ENCODE results near the gene OTUD5.

OTUD5 gene

DNA sequence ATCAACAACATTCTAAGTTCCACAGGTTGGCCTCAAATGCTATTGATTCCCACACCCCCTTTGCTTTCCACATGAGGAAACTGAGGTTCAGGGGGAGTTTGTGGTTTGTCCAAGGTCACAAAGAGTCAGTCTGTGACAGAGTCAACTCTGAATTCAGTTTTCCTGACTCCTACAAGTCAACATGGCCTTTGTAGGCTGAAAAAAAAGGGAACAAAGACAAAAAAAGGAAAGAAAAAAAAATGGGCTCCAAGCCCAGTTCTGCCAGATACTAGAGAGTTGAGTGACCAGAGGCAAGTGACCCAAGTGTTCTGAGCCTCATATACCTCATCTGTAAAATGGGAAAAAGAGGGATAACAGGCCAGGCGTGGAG is 22.1 kb downstream of the OTUD5 start:
- DNase-seq, result no peak

DNA sequence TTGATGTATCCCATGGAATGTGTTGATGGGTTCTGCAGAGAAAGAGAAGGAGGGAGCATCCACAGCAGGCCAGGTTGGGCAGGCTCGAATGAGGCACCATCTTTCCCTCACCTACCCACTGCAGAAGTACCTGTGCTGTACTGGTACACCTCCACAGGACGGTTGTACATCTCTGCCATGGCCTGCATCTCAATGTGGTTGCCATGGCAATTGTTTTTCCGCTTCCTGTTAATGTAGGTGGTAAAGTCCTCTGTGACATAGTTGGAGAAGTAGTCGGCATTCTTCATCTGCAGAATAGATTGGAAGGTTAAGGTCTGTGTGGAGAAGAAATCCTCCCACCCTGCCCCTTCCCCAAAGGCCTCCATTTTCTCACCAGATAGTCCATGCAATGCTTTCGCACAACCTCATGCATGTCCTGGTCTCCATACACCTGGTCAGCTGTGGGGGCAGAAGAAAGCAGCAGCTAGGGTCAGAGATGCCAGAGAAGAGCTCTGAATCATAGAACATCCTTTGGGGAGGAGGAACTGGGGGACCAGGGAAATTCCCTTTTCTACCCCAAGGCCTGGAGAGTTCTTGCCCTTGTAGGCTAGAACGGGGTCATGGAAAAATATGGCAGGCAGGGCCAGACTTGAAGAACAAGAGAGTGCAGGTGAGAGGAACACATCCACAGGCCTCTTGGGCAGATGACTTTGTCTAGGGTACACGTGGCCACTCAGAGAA is 22.7 kb downstream of the OTUD5 start:
- DNase-seq, result no peak

DNA sequence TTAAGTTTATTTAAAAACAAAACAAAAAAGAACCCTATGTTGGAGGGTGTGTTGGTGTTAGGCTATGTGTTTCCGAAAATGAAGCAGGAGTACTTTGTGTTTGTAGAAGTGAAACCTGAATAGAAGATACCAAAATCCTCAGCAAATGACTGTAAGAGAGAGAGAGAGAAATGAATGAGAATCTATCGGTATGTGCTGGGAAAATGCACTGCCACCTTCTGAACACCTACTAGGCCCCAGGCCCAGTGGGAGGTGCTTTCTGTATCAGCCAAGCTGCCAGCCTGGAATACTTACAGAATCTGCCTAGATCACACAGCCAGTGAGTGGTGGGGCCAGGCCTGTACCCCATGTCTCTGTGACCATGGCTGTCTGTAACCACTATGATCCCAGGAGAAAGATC is 23.6 kb downstream of the OTUD5 start:
- no peak for DNase-seq

DNA sequence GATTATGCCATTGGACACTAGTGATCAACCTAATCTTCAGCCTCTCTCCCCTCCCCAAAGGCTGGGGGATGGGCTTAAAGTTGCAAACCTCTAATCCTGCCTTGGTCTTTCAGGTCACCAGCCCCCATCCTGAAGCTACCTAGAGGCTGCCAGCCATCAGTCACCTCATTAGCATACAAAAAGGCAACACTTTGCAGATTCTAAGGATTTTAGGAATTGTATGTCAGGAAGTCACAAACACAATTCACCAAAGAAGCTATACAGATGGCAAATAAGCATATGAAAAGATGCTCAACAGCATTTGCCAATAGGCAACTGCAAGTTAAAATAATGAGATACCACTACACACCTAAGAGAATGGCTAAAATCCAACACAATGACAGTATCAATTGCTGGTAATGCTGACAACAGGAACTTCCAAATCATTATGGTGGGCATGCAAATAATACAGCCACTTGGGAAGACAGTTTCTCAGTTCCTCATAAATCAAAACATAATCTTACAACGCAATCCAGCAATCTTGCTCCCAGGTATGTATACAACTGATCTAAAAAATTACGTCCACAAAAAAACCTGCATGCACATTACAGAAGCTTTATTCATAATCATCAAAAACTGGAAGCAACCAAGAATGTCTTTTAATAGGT is 29.5 kb downstream of the OTUD5 start:
- no peak for DNase-seq

DNA sequence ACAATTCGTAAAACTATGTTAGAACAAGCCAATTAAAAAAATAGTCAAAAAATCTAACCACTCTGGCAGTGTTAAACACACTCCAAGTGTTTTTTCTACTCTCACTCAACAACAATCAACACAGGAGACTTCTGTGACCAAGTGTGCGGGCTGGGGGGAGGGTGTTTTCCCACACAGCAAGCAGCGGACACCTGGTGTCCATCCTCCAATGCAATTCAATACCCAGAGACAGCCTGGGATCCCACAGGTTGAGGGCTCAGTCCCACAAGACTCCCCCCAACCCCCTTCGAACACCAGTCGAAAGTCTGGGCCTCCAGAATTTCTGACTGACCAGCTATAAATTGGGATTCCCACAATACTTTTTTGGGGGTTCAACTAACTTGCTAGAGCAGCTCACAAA is 30.3 kb downstream of the OTUD5 start:
- no peak for DNase-seq

DNA sequence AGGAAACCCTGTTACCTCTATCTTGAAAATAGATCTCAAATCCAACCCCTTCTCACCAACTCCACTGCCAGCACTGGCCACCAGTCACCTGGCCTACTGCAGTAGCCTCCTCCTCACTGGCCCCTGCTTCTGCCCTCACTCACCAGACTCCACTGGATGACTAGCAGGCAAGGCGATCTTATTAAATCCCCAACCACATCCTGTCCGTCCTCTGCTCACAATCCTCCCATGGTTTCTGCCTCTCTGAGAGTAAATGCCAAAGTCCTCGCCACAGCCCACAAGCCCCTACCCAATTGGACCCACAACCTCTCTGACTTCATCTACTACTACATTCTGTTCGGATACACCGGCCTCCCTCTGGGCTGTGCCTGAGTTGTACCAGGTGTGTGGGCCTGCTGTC is 33.1 kb downstream of the OTUD5 start:
- no peak for DNase-seq

DNA sequence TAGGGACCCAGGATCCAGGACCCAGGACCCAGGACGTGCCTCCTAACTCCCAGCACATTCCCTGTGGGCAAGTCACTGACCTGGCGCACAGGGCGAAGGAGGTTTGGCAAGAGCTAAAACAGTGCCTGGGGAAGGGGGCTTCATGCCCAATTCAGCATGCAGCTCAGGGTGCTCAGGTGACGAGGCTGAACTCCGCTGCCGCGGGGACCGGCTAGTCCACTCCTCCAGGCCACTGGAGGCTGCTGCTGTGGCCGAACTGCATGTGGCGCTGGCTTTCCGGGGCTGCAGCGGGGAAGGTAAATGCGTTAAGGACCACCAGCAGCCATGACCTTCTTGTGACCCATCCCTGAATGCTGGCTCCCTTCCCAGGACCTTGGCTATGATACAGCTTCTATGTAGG is 33.6 kb downstream of the OTUD5 start:
- DNase-seq, result no peak

DNA sequence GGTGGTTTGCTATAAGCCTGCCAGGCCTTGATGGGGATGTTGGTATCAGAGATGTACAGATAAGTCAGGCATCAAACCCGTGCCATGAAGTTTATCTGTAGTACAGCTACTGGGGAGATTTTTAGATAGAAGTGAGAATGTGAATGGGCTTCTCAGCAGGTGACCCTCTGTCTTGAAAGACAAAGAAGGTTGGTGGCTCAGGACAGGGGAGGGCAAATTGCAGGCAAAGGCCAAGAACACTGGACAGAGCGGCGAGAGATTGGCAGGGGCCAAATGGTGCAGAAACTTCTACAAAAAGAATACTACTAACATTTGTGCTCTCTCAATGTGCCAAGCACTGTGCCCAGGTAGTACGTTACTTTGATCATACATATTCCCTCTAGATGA is 36.7 kb downstream of the OTUD5 start:
- no peak for DNase-seq

DNA sequence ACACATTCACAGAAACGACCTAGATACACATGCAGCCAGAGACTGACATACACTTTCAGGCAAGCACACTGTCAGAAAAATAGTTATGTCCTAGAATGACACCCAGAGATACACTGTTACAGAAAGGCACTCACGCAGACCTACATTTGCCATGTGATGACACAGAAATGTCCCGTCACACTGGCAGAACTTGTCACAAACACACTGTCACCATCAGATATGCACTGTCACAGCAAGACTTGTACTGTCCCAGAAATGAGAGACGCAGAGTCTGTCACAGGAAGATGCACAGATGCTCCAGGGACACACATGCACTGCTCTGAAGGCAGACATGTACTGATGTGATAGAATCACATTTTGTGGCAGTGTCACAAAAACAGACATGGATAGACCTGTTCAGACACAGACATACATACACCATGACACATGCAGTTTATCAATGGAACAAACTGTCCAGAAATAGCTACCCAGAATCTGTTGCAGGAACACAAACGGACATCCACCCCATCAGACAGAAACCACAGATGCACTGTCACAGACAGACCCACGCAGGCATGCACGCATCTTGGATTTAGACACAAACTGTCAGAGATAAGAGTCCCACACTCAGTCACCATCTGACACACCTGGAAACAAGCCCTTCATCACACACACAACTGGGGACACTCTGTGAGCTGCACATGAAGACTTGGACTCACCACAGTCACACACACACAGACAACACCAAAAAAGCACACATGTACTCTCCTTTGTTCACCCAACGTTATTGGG is 37.3 kb downstream of the OTUD5 start:
- no peak for DNase-seq

DNA sequence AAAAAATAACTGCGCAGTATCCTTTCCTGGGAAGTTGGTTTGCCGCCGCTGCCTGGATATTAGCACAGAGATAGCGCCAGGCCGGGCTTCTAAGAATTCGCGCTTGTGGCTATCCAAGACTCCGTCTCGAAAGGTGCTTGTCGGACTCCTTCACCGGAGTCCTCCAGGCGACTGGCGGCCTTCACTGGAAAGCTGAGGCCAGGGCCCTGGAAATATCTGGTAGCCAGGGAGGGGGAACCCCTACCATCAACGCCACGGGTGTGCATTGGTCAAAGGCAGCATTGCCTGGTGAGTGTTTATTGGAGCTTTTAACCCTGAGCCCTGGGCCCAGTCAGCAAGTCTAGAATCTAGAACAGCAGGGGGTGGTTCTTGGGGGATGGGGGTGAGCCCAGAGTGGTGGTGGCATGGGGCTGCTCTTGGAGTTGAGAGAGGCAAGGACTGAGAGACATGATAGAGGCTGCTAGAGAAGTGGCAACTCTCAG is 38.0 kb downstream of the OTUD5 start:
- DNase-seq, result no peak

DNA sequence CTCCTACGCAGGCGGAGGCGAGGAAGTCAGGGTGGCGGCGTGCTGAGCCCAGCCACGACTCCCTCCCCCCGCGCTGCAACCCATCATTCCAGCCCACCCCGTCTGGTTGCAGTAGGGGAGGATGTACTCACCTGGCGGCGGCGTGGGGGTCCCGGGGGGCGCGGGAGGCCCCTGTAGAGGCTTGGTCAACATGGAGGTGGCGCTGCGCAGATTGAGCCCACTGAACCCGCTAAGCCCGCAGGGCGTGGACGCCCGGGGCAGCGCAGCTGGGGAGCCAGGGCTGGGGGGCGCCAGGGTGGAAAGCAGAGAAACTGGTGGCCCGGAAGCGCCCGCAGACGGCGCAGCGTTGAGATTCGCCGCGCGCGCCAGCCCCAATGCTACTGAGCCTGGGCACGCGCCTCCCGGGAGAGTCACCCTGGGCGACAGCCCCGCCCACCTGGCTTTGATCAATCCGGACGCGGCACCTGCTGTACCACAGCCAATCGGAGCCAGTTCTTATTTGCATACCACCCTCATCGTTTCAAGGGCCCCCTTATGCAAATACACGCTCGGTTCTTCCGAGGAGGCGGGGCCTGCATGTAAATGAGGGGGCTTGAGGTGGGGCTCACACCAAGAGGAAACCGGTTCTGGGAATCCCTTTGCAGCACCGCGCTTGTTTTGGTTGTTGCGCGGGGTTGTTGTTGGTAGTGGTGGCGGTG is 38.6 kb downstream of the OTUD5 start, which contains the start of gene PIM2:
Gene PIM2, minus strand, starts transcription at position 382 of the 698 bp plus-strand sequence. Its CDS starts 190 bp downstream, at position 192.
- DNase-seq, result peak; percentile 96

DNA sequence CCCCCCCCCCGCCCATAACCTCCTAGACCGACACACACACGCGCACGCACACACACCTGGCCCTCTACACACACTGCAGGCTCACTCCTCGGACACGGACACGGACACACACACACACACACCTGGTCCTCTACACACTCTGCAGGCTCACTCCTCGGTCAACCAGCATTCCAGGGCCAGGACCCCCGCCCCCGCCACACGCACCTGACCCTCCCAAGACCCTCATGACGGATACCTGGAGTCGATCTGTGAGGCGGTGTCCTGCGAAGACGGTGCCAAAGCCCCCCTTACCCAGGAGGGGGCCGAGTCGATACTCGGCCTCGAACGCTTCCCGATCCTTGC is 39.1 kb downstream of the OTUD5 start:
- DNase-seq, result no peak

DNA sequence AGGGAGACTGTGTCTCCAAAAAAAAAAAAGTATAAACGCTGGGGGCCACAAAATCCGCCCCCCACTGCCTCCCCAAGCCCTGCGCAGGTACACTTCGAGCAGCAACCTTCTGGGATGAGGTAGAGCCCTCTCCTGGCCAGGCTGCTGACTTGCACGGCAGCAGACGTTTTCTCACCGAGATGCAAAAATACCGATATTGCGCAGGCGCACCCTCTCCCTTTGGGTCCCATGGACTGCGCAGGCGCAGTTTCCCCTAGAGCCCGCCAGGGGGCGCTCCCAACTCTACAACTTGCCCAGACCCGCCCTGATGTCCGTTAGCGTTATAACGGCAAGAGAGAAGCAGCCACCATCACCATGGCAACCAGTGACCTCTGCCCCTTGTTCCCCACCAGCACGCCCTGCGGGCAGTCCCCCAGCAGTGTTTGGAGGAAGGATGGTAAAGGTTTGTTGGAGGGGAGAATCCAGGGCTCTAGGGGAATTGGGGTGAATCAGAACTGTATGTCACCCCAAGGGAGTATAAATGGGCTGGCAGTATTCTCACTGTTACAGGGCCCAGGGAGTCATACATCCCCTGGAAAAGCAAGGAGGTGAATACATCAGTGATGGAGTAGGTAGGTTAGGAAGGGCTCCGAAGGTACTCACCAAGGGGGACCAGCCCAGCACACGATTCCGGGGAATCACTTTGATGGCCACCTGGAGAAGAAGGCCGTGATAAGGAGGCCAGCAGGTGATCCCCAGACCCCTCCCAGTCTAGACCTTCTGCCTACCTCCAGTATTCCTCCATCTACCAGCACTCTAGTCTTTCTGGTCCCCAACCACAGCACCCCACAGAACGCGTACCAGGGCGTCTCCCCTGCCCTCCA is 40.0 kb downstream of the OTUD5 start:
- peak; percentile 87 to 89 for DNase-seq

DNA sequence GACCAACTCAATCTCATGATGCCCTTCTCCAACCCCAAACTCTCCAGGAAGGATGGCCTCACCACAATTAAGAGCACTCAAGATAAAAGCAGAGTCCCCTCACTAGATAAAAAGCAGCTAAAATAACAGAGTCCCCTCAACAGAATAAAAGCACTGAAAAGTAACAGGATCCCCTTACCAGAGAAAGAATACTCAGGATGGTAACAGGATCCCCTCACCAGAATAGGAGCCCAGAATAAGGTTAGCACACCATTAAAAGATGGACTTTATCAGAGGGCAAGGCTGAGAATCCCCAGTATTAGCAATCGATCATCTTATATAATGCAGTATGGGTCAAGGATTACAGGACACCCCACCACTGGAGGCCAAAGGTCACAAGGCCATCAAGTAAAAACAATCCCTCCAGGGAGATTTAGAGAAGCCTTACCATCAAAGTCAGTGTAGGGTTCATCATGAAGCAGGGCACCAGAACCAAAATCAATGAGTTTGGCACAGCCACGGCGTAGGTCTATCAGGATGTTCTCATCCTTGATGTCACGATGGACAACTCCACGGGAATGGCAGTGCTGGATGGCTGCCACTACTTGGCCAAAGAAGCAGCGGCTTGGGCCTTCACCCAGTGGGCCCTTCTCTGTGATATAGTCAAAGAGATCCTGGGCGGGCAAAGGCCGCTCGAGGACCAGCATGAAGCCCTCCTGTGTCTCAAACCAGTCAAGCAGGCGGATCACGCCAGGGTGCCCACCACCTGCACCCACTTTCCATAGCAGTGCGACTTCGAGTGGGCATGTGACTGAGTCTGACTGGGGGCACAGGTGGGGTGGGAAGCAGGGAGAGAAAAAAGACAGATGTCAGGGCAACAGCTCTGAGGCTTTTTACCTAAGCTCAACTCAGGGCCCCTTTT is 42.6 kb downstream of the OTUD5 start:
- no peak for DNase-seq

DNA sequence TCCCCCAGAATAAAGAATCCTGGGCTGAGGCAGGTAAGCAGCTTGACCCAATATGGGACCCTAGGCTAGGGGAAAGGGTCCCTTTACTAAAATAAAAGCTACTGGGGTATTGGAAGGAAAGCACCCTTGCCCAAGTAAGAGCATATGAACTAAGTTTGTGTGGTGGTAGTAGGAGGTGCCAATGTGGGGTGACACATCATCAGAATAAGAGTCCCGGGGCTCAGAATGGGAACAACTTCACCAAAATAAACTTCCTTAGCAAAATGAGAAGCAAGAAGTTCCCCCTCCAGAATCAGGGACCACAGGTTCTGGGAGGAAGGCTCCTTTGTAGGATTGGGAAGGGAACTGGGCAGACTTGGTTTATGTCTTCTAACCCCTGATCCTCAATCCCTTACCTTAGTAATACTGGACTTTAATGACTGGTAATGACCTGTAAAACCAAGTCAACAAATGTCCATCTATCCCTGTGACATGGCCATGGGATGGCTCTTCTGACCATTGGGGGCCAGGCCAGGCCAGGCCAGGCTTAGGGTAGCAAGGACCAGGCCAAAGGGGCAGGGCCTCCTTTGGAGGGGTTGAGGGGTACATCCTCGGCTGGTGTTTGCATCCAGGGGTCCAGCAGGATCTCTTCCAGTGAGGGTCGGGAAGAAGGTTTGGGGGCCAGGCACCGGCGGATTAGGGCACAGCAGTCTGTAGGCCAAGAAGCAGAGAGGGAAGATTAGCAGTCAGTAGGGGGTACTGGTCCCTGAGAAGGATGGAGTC is 43.6 kb downstream of the OTUD5 start:
- no peak for DNase-seq

DNA sequence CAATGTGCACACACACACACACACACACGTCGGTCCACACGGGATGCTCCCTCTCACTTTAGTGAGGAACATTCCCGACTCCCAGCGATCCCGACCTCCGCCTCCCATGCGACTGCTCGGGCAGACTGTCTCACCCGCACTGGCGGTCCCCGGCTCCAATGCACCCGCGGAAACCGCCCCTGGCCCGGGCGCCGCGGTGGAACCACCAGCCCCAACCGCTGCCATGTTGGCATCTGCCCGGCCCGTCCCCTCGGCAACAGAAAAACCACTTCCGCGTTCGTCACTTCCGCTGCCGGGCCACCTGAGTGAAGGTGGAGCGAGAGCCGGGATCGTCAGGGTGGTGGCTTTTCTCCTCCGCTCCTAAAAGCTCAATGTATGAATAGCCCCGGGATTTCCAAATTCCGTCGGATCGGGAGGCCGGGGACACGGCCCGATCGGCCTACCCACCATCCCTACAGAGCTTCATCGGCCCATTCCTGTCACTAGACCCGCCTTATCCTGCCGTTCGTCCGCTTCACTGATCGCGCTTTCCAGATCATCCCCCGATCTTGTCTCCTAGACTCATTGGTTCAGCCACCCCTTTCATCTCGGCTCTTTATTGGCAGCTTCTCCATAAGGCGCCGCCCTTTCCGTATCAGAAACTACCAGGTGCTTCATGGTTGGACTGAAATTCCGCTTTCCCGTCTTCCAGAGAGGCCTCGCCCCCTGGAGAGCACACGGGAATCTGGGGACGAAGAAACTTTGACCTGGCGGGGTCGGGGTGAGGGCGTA is 45.8 kb downstream of the OTUD5 start, which contains the start of gene SLC35A2:
Gene SLC35A2, minus strand, starts transcription at position 235 of the 771 bp plus-strand sequence. Its CDS starts 10 bp downstream, at position 225.
- DNase-seq, result peak; percentile 81 to 91

DNA sequence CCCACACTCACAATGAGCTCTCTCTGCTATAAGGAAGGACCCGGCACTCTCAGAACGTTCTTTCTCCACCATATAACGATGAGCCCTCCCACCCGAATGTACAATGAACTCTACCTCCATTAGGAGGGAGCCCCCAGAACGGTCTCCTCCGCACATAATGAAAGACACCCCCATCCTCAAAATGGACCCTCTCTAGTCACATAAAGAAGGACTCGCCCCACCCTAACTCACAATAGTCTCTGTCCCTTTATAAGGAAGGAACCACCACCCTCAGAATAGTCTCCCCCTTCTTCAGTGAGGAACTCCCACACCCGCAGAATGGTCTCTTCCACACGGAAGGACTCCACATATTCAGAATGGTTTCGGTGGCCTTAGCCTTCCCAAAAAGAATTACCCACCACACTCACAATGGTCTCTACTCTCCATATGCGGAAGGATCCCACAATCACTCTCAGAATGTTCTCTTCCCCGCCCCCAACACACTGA is 46.4 kb downstream of the OTUD5 start:
- DNase-seq, result no peak

DNA sequence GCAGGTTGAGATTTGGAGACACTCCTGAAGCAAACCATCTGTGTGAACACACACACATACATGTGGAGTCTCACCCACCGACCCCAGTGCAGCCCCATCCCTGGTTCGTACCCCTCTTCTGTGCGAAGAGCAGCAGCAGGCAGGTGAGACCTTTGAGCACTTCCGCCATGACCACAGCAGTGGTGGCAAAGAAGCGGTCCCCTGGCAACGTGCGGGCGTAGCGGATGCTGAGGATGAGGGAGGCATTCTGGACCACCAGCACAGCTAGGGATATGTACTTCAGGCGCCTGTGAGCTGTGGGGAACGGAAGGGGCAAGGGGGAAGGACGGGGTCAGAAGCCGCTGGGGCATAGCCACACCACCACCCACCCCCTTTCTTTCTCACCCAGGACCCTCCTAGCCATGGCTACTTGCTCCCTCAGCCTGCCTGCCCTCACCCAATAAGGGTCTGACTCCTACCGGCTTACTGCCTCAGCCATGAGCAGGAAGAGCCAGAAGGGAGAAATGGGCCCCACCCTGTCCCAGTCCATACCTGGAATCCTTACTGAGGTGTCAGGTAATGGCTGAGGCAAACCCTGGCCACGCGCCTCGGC is 47.6 kb downstream of the OTUD5 start:
- no peak for DNase-seq

DNA sequence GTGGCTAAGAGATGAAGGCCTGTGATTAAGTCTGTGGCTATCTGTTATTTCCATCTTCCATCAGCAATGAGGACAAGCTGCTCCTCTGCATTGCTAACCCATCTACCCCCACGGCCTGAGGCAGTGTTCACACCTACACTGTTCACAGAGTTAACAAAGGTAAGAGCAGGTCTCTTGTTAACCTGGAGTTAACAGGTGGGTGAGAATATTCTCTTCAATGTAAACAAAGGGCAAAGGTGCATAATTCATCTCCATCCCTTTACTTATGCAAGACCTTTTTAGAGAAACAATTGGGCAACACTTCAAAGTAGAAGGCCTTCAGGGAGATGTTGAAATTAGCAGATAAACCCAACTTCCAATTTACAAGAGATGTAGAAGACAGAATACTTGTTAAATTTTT is 48.8 kb downstream of the OTUD5 start:
- DNase-seq, result no peak

Measured in NCI-H2081 (cell line).